DMS79 treated with DMSO at 0.1 percent for 48 hours (cell line): ENCODE measurements around the gene TBXT.
A peak's percentile ranks its signal among the peaks of the same experiment; 100 is the strongest.
"Not testable (repeated sequence)": the region's sequence is repeated elsewhere in the genome, so short reads cannot be mapped to it uniquely, and the experiment has no call there.

Experiments used
- DNase-seq: peaks from one replicate; lab custom pipeline; 2025; lab: John Stamatoyannopoulos, UW

The TBXT gene

GRCh38 chr6:166167801-166168615 lies at the start of gene TBXT:
TBXT (minus strand) TSS chr6:166167851; CDS start chr6:166167591, 260 bp downstream.
- peak; percentile 43 for DNase-seq

- no peak for DNase-seq
Observed at GRCh38 chr6:166207284-166207561, 39.6 kb upstream of the TBXT start.

GRCh38 chr6:166206510-166207283 lies 39.0 kb upstream of the TBXT start:
- DNase-seq, result no peak

GRCh38 chr6:166206066-166206465 lies 38.4 kb upstream of the TBXT start:
- DNase-seq, result no peak

- DNase-seq, result no peak
Observed at GRCh38 chr6:166204852-166205650, 37.4 kb upstream of the TBXT start.

- no peak for DNase-seq
Observed at GRCh38 chr6:166203641-166204222, 36.1 kb upstream of the TBXT start.

GRCh38 chr6:166203003-166203640 lies 35.5 kb upstream of the TBXT start:
- DNase-seq, result no peak

GRCh38 chr6:166202321-166202733 lies 34.7 kb upstream of the TBXT start:
- no peak for DNase-seq

- DNase-seq, result no peak
Observed at GRCh38 chr6:166201878-166202277, 34.2 kb upstream of the TBXT start.

GRCh38 chr6:166197361-166197760 lies 29.7 kb upstream of the TBXT start:
- no peak for DNase-seq

- DNase-seq, result no peak
Observed at GRCh38 chr6:166195860-166196238, 28.2 kb upstream of the TBXT start.

GRCh38 chr6:166194914-166195859 lies 27.5 kb upstream of the TBXT start:
- DNase-seq, result peak; percentile 9

GRCh38 chr6:166192557-166192956 lies 24.9 kb upstream of the TBXT start:
- DNase-seq, result no peak

GRCh38 chr6:166192136-166192535 lies 24.5 kb upstream of the TBXT start:
- no peak for DNase-seq

GRCh38 chr6:166179704-166180103 lies 12.1 kb upstream of the TBXT start:
- no peak for DNase-seq

- no peak for DNase-seq
Observed at GRCh38 chr6:166176106-166176505, 8.5 kb upstream of the TBXT start.

- not testable (repeated sequence) for DNase-seq
Observed at GRCh38 chr6:166175093-166175492, 7.4 kb upstream of the TBXT start.

- no peak for DNase-seq
Observed at GRCh38 chr6:166174031-166174430, 6.4 kb upstream of the TBXT start.

GRCh38 chr6:166173281-166173951 lies 5.8 kb upstream of the TBXT start:
- peak; percentile 65 for DNase-seq

- no peak for DNase-seq
Observed at GRCh38 chr6:166172546-166172945, 4.9 kb upstream of the TBXT start.
